Hepatocyte (in vitro differentiated cells): ENCODE data around the gene HLA-E. TPM values are rescaled to one million over a fixed set of nuclear protein-coding genes. Genes with fewer than 3 reads are reported as not detected.
"Not testable (repeated sequence)": the region's sequence is repeated elsewhere in the genome, so short reads cannot be mapped to it uniquely, and the experiment has no call there.

ENCODE experiments used
- DNase-seq: peaks from one replicate; pipeline ENCODE4 v3.0.0-alpha.2; 2016; ENCODE audit warnings: low spot score
- H2AFZ ChIP-seq: fragments of 200-600 bp; sonication (generic); 2 replicates; pipeline ENCODE4 v1.6.0; 2016; ENCODE audit warnings: antibody characterized with exemption, mild to moderate bottlenecking
- H3K27ac ChIP-seq: fragments of 200-600 bp; sonication (generic); 2 replicates; pipeline ENCODE4 v1.5.1; 2016; ENCODE audit warnings: mild to moderate bottlenecking
- H3K27me3 ChIP-seq: fragments of 200-600 bp; sonication (generic); 2 replicates; pipeline ENCODE4 v1.6.1; 2016
- H3K36me3 ChIP-seq: fragments of 200-600 bp; sonication (generic); replicated peaks from 2 replicates; pipeline ENCODE4 v1.5.1; 2016; ENCODE audit warnings: low read depth; ENCODE audit not compliant: insufficient read depth
- H3K4me1 ChIP-seq: fragments of 200-600 bp; sonication (generic); 2 replicates; pipeline ENCODE4 v1.5.1; 2016; ENCODE audit warnings: mild to moderate bottlenecking, moderate library complexity; ENCODE audit not compliant: insufficient read depth
- H3K4me2 ChIP-seq: fragments of 200-600 bp; sonication (generic); 2 replicates; pipeline ENCODE4 v1.6.0; 2016
- H3K4me3 ChIP-seq: fragments of 200-600 bp; sonication (generic); 2 replicates; pipeline ENCODE4 v1.5.1; 2016; ENCODE audit warnings: mild to moderate bottlenecking
- H3K79me2 ChIP-seq: fragments of 200-600 bp; sonication (generic); 2 replicates; pipeline ENCODE4 v1.6.0; 2017; ENCODE audit warnings: mild to moderate bottlenecking
- H3K9me2 ChIP-seq: fragments of 200-600 bp; sonication (generic); replicated peaks from 2 replicates; pipeline ENCODE4 v1.6.0; 2017; ENCODE audit warnings: mild to moderate bottlenecking; ENCODE audit not compliant: insufficient read depth
- H3K9me3 ChIP-seq: fragments of 200-600 bp; sonication (generic); 2 replicates; pipeline ENCODE4 v1.5.1; 2016; ENCODE audit warnings: low read depth, mild to moderate bottlenecking
- H4K20me1 ChIP-seq: fragments of 200-600 bp; sonication (generic); 2 replicates; pipeline ENCODE4 v1.6.0; 2016; ENCODE audit warnings: mild to moderate bottlenecking; ENCODE audit not compliant: insufficient read depth, poor library complexity, severe bottlenecking
- EZH2 ChIP-seq: fragments of 200-600 bp; sonication (generic); IDR thresholded peaks from 2 replicates; pipeline ENCODE4 v1.6.1; 2016; ENCODE audit warnings: antibody characterized with exemption, mild to moderate bottlenecking, borderline replicate concordance
- EZH2phosphoT487 ChIP-seq: fragments of 200-600 bp; sonication (generic); IDR thresholded peaks from one replicate; pipeline ENCODE4 v1.6.1; 2018; ENCODE audit warnings: antibody characterized with exemption, mild to moderate bottlenecking, low read depth, moderate library complexity; ENCODE audit not compliant: unreplicated experiment, severe bottlenecking
- WGBS: methylation state at CpG from one replicate; pipeline ENCODE4 v1.1.6; 2016; ENCODE audit warnings: low lambda C conversion rate; ENCODE audit errors: missing lambda C conversion rate; 5-methylcytosine and 5-hydroxymethylcytosine counted together
- polyA plus RNA-seq: library from polyadenylated mRNA; unstranded; fragments of >200 nt; fragmentation: Nextera tagmentation; extraction: Ambion mirVana; gene quantifications from 2 replicates; pipeline ENCODE4 v1.2.1, GENCODE V29; 2016
- total RNA-seq: library from RNA; depleted of rRNA; stranded (reverse); fragments of >200 nt; gene quantifications from 2 replicates; pipeline ENCODE4 v1.2.3, GENCODE V29; 2014
- TF ChIP-seq, protein P1 (sequence below): fragments of 200-600 bp; sonication (generic); IDR thresholded peaks from 2 replicates; pipeline ENCODE4 v1.5.1; 2016; ENCODE audit warnings: antibody characterized with exemption, mild to moderate bottlenecking; ENCODE audit not compliant: poor library complexity

HLA-E gene
- total and polyA plus RNA-seq, 2 experiments from 2014 or later = 141 to 158 TPM

DNA sequence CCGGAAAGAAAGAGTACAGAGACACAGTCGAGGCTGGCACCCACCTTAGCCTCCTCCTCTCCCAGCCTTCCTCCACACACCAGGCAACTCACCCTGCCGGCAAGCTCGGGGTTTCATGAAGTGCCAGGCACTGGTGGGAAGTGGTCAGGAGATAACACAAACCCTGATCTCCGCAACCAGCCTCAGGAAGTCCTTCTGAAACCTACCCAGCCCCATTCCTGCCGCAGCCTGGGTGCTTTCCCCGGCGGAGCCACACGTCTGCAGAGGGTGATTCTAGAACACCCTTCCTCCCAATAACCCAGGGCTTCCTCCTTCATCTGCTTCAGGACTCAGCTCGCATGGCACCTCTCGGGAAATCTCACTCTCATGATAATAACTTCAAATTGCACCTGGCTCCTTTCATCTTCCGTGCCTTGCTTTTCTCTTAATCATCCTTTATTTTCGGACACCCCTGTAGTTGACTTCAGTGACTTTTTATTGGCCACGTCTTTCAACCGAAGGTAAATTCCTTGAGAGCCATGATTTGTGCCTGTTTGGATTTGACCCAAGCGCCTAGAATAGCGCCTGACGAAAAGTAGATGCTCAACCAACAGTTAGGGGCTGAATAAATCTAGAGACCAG, 8.7 kb upstream of the HLA-E start:
- no peaks in the 10 kb centered on the region for H4K20me1 ChIP-seq
- no peak overlapping the region for H2AFZ ChIP-seq
- no peak for DNase-seq
- H3K4me3 ChIP-seq = no peak overlapping the region
- H3K27me3 ChIP-seq = peaks cover 46% of the 10 kb centered on the region
- no peaks in the 10 kb centered on the region for H3K9me3 ChIP-seq
- H3K4me1 ChIP-seq = no peaks in the 10 kb centered on the region
- WGBS = 32% methylated on average over 17 of the region's 18 CpGs
- H3K4me2 ChIP-seq = no peak overlapping the region
- no peak overlapping the region for H3K27ac ChIP-seq
- TF ChIP-seq, protein P1, sequence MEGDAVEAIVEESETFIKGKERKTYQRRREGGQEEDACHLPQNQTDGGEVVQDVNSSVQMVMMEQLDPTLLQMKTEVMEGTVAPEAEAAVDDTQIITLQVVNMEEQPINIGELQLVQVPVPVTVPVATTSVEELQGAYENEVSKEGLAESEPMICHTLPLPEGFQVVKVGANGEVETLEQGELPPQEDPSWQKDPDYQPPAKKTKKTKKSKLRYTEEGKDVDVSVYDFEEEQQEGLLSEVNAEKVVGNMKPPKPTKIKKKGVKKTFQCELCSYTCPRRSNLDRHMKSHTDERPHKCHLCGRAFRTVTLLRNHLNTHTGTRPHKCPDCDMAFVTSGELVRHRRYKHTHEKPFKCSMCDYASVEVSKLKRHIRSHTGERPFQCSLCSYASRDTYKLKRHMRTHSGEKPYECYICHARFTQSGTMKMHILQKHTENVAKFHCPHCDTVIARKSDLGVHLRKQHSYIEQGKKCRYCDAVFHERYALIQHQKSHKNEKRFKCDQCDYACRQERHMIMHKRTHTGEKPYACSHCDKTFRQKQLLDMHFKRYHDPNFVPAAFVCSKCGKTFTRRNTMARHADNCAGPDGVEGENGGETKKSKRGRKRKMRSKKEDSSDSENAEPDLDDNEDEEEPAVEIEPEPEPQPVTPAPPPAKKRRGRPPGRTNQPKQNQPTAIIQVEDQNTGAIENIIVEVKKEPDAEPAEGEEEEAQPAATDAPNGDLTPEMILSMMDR = no peak
- TF ChIP-seq EZH2 = peak; percentile 35
- TF ChIP-seq EZH2phosphoT487 = no peak
- H3K79me2 ChIP-seq = no peaks in the 10 kb centered on the region
- H3K9me2 ChIP-seq = no peaks in the 10 kb centered on the region
- H3K36me3 ChIP-seq = no peaks in the 10 kb centered on the region

- H2AFZ ChIP-seq = no peak overlapping the region
- no peaks in the 10 kb centered on the region for H3K9me3 ChIP-seq
- no peaks in the 10 kb centered on the region for H3K4me1 ChIP-seq
- no peak overlapping the region for H3K4me3 ChIP-seq
- 18% methylated on average over 33 of the region's 33 CpGs for WGBS
- H3K27ac ChIP-seq = no peak overlapping the region
- no peaks in the 10 kb centered on the region for H4K20me1 ChIP-seq
- TF ChIP-seq, protein P1 = no peak
- peak; percentile 26 for TF ChIP-seq EZH2
- H3K9me2 ChIP-seq = no peaks in the 10 kb centered on the region
- peaks cover 46% of the 10 kb centered on the region for H3K27me3 ChIP-seq
- no peaks in the 10 kb centered on the region for H3K79me2 ChIP-seq
- peak overlapping the region; percentile 82 for H3K4me2 ChIP-seq
- H3K36me3 ChIP-seq = no peaks in the 10 kb centered on the region
- no peak for DNase-seq
Measured at GRCh38 chr6:30481211-30481964, 7.9 kb upstream of the HLA-E start.

DNA sequence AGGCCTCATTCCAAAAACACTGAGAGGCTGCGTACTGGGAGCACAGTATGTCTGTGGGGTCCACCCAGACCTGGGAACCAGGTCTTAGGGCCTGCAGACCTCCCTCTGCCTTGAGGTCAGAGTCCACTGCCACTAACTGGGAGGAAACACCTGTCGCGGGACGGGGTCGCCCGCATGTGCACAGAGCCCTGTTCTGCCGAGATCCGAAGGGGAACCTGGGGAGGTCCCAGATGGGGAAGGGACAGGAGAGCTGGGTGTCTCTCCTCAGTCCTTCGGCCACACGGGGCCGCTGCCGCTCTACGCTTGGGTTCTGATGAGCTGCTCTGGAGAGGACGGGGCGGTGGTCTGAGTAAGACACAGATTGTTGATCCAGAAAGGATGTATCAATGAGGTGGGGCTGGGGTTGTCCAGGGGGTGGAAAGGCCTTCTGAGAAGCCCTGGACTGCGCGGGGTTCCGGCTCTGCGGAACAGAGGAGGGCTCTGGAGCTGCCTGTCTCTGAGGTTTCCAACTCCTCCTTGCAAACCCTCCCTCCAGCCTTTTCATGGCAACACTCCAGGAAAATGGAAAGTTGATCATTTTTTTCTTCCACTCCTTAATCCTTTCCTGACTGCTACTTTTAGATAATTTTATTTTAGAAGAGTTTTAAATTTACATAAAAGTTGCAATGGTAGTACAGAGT, 7.2 kb upstream of the HLA-E start:
- not testable (repeated sequence) for H3K79me2 ChIP-seq, H3K9me2 ChIP-seq, H3K36me3 ChIP-seq, H3K4me1 ChIP-seq, H4K20me1 ChIP-seq, H3K9me3 ChIP-seq, H2AFZ ChIP-seq, H3K27ac ChIP-seq, H3K4me3 ChIP-seq
- Histone ChIP-seq H3K4me2 (peak overlapping the region; percentile 82), H3K27me3 (peaks cover 46% of the 10 kb centered on the region)
- WGBS = 5% methylated on average over 19 of the region's 19 CpGs
- TF ChIP-seq, protein P1 = peak; percentile 89
- DNase-seq = peak; percentile 87
